Progenitor cell of endocrine pancreas (in vitro differentiated cells): Measurements from ENCODE around the gene CNTNAP2. TPM values are rescaled to one million over a fixed set of nuclear protein-coding genes. Genes with fewer than 3 reads are reported as not detected.
A peak's percentile ranks its signal among the peaks of the same experiment; 100 is the strongest.

Experiments used
- DNase-seq: peaks from one replicate; pipeline ENCODE4 v3.0.0; 2021; ENCODE audit warnings: low spot score; ENCODE audit not compliant: unreplicated experiment
- H3K27ac Mint-ChIP-seq: 2 replicates; pipeline ENCODE4 v1.8.0; 2021; ENCODE audit warnings: mild to moderate bottlenecking, moderate library complexity, mixed read lengths
- H3K27me3 Mint-ChIP-seq: 2 replicates; pipeline ENCODE4 v1.8.0; 2021; ENCODE audit warnings: mixed read lengths
- H3K36me3 Mint-ChIP-seq: 2 replicates; pipeline ENCODE4 v1.8.0; 2022; ENCODE audit warnings: mixed read lengths; ENCODE audit not compliant: insufficient read depth
- H3K4me1 Mint-ChIP-seq: 2 replicates; pipeline ENCODE4 v1.8.0; 2021; ENCODE audit warnings: low read depth, mixed read lengths
- H3K4me3 Mint-ChIP-seq: 2 replicates; pipeline ENCODE4 v1.8.0; 2021; ENCODE audit warnings: low read depth, mild to moderate bottlenecking, moderate library complexity, mixed read lengths
- H3K9me3 Mint-ChIP-seq: 2 replicates; pipeline ENCODE4 v1.8.0; 2021; ENCODE audit warnings: low read depth, mixed read lengths
- total RNA-seq: library from RNA; stranded (reverse); gene quantifications from 2 replicates; pipeline ENCODE4 v1.2.1, GENCODE V29; 2021
- TF ChIP-seq, protein P1 (sequence below): fragments of 200-600 bp; sonication (generic); IDR thresholded peaks from one replicate; pipeline ENCODE4 v1.5.0; 2021; ENCODE audit warnings: antibody characterized with exemption, mild to moderate bottlenecking; ENCODE audit not compliant: unreplicated experiment

CNTNAP2 gene
- total RNA-seq, 1 donor from 2014 or later: 6.5 TPM

DNA sequence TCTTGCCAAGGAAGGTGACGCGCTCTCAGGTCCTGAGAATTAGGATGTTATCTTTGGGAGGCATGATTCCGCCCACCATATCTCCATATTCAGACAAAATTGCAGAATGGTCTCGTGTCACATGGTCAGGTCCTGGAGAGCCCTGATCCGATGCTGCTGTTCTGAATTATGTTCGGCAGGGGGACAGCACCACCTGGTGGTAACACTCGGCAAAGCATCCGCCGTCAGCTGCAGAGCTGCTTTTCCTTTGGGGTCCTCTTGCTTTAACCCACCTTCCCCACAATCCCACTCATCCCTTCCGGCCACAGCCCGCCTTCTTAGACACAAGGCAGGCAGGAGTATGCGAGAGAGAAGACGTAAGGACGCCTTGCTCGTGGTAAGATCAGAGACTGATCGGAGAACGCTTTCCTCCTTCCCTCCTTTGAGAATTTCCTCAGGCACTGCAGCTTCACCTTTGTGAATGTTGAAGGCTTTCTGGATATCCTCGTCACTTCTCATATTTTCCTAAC lies 2146.2 kb downstream of the CNTNAP2 start:
- peak; percentile 72 for DNase-seq
- H3K27ac Mint-ChIP-seq: no peak overlapping the region
- TF ChIP-seq, protein P1, sequence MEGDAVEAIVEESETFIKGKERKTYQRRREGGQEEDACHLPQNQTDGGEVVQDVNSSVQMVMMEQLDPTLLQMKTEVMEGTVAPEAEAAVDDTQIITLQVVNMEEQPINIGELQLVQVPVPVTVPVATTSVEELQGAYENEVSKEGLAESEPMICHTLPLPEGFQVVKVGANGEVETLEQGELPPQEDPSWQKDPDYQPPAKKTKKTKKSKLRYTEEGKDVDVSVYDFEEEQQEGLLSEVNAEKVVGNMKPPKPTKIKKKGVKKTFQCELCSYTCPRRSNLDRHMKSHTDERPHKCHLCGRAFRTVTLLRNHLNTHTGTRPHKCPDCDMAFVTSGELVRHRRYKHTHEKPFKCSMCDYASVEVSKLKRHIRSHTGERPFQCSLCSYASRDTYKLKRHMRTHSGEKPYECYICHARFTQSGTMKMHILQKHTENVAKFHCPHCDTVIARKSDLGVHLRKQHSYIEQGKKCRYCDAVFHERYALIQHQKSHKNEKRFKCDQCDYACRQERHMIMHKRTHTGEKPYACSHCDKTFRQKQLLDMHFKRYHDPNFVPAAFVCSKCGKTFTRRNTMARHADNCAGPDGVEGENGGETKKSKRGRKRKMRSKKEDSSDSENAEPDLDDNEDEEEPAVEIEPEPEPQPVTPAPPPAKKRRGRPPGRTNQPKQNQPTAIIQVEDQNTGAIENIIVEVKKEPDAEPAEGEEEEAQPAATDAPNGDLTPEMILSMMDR: peak; percentile 96
- peaks cover 17% of the 10 kb centered on the region for H3K27me3 Mint-ChIP-seq
- no peaks in the 10 kb centered on the region for H3K36me3 Mint-ChIP-seq
- peaks cover 4% of the 10 kb centered on the region for H3K4me1 Mint-ChIP-seq
- H3K9me3 Mint-ChIP-seq: no peaks in the 10 kb centered on the region
- H3K4me3 Mint-ChIP-seq: no peak overlapping the region

DNA sequence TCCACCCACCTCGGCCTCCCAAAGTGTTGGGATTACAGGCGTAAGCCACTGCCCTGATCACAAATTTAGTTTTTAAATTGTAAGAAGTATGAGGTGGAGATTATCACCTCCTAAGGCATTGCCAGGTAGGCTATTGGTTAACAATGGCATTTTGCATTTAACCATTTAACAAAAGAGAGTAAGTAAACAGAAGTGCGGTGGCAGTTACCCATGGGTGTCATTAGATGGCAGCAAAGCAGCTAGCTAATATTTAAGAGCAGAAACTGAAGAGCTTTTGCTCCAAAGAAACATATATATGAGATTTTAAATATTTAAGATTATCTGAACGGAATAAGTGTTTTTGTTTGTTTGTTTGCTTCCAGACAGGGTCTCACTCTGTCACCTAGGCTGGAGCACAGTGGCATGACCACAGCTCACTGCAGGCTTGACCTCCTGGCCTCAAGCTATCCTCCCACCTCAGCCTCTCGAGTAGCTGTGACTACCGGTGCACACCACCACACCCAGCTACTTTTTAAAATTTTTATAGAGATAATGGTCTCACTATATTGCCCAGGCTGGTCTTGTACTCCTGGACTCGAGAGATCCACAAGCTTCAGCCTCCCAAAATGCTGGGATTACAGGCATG lies 2148.4 kb downstream of the CNTNAP2 start:
- DNase-seq: no peak
- TF ChIP-seq, protein P1: peak; percentile 81
- Mint-ChIP-seq H3K27ac (no peak overlapping the region), H3K36me3 (no peaks in the 10 kb centered on the region), H3K9me3 (no peaks in the 10 kb centered on the region), H3K27me3 (peaks cover 17% of the 10 kb centered on the region), H3K4me1 (peaks cover 5% of the 10 kb centered on the region), H3K4me3 (no peak overlapping the region)

DNA sequence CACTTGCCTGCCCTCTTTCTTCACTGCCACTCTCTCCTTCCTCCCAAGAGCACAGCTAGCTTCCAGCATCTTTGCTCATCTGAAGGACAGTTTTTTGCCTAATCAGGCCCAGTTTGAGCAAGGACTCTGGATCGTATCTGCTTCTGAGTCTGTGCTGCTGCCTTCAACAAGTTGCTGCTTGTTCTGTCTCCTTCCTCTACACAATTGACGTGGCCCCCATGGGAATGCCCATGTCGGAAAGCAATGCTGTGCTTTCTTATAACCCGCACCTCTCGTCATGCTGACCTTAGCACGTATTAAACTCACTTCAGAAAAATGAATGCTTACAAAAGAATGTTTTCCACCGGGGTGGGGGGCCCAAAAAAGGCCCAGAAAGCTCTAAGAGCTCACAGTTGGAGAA lies 2149.3 kb downstream of the CNTNAP2 start:
- Mint-ChIP-seq H3K27me3 (peaks cover 17% of the 10 kb centered on the region), H3K9me3 (no peaks in the 10 kb centered on the region), H3K36me3 (no peaks in the 10 kb centered on the region), H3K4me3 (no peak overlapping the region), H3K27ac (no peak overlapping the region), H3K4me1 (peaks cover 7% of the 10 kb centered on the region)
- TF ChIP-seq, protein P1: no peak
- DNase-seq: no peak

DNA sequence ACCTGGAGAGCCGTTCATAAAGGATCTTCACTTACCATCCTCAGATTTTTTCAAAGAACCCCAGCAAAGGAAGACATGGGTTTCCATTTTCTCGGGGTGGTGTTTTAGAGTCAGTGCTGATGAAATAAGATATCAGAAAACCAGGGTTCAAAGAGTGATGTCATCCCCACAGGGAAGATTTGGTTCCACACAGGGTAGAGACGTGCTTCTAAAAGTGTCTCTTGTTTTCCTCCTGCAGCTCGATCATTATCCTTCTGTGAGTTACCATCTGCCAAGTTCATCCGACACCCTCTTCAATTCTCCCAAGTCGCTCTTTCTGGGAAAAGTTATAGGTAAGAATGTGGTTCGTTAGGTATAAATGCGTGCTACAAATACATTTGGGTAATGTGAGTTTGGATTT lies 2150.2 kb downstream of the CNTNAP2 start:
- DNase-seq: no peak
- Mint-ChIP-seq H3K36me3 (no peaks in the 10 kb centered on the region), H3K27ac (no peak overlapping the region), H3K4me3 (no peak overlapping the region), H3K4me1 (peaks cover 7% of the 10 kb centered on the region), H3K9me3 (no peaks in the 10 kb centered on the region), H3K27me3 (peaks cover 16% of the 10 kb centered on the region)
- TF ChIP-seq, protein P1: no peak

DNA sequence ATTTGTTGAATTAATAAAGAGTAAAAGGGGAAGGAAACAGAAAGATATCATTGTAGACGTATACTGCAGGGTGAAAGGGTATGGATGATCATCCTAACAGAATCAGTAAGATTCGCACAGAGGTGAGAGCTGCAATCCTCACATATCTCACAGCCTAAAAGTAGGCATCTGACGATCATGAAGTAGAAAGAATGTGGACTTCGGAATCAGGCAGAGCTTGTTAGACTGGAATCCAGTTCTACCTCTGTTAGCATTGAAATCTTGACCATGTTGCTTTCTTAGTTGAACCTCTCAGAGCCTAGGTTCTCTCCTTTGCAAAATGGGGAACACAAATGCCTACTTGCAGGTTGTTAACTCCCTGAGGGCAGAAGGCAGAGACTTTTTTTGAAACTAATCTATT lies 2154.0 kb downstream of the CNTNAP2 start:
- no peaks in the 10 kb centered on the region for H3K36me3 Mint-ChIP-seq
- no peak for DNase-seq
- H3K4me3 Mint-ChIP-seq: no peak overlapping the region
- H3K9me3 Mint-ChIP-seq: no peaks in the 10 kb centered on the region
- peaks cover 10% of the 10 kb centered on the region for H3K27me3 Mint-ChIP-seq
- H3K4me1 Mint-ChIP-seq: peaks cover 3% of the 10 kb centered on the region
- TF ChIP-seq, protein P1: no peak
- H3K27ac Mint-ChIP-seq: no peak overlapping the region
